Progenitor cell of endocrine pancreas (in vitro differentiated cells): ENCODE results near the gene ZNF44. TPM values are rescaled to one million over a fixed set of nuclear protein-coding genes. Genes with fewer than 3 reads are reported as not detected.

Experiments
- DNase-seq: peaks from one replicate; pipeline ENCODE4 v3.0.0; 2021; ENCODE audit warnings: low spot score; ENCODE audit not compliant: unreplicated experiment
- H3K27ac Mint-ChIP-seq: 2 replicates; pipeline ENCODE4 v1.8.0; 2021; ENCODE audit warnings: mild to moderate bottlenecking, moderate library complexity, mixed read lengths
- H3K27me3 Mint-ChIP-seq: 2 replicates; pipeline ENCODE4 v1.8.0; 2021; ENCODE audit warnings: mixed read lengths
- H3K36me3 Mint-ChIP-seq: 2 replicates; pipeline ENCODE4 v1.8.0; 2022; ENCODE audit warnings: mixed read lengths; ENCODE audit not compliant: insufficient read depth
- H3K4me1 Mint-ChIP-seq: 2 replicates; pipeline ENCODE4 v1.8.0; 2021; ENCODE audit warnings: low read depth, mixed read lengths
- H3K4me3 Mint-ChIP-seq: 2 replicates; pipeline ENCODE4 v1.8.0; 2021; ENCODE audit warnings: low read depth, mild to moderate bottlenecking, moderate library complexity, mixed read lengths
- H3K9me3 Mint-ChIP-seq: 2 replicates; pipeline ENCODE4 v1.8.0; 2021; ENCODE audit warnings: low read depth, mixed read lengths
- CTCF ChIP-seq: fragments of 200-600 bp; sonication (generic); IDR thresholded peaks from one replicate; pipeline ENCODE4 v1.5.0; 2021; ENCODE audit warnings: antibody characterized with exemption, mild to moderate bottlenecking; ENCODE audit not compliant: unreplicated experiment
- total RNA-seq: library from RNA; stranded (reverse); gene quantifications from 2 replicates; pipeline ENCODE4 v1.2.1, GENCODE V29; 2021

Gene ZNF44
- total RNA-seq, 1 donor from 2014 or later, result 16.7 TPM

GRCh38 chr19:12244370-12244769, 50.3 kb downstream of the ZNF44 start:
- Mint-ChIP-seq H3K4me3 (no peak overlapping the region), H3K9me3 (peaks cover 51% of the 10 kb centered on the region), H3K27me3 (no peaks in the 10 kb centered on the region), H3K36me3 (peaks cover 59% of the 10 kb centered on the region), H3K27ac (no peak overlapping the region), H3K4me1 (no peaks in the 10 kb centered on the region)
- TF ChIP-seq CTCF, result no peak
- DNase-seq, result no peak

GRCh38 chr19:12237143-12237839, 57.4 kb downstream of the ZNF44 start:
- no peak overlapping the region for H3K27ac Mint-ChIP-seq
- TF ChIP-seq CTCF, result no peak
- H3K9me3 Mint-ChIP-seq, result peaks cover 41% of the 10 kb centered on the region
- DNase-seq, result no peak
- no peaks in the 10 kb centered on the region for H3K4me1 Mint-ChIP-seq
- no peaks in the 10 kb centered on the region for H3K27me3 Mint-ChIP-seq
- H3K36me3 Mint-ChIP-seq, result peaks cover 59% of the 10 kb centered on the region
- no peak overlapping the region for H3K4me3 Mint-ChIP-seq

GRCh38 chr19:12232961-12233360, 61.7 kb downstream of the ZNF44 start:
- no peak for TF ChIP-seq CTCF
- H3K36me3 Mint-ChIP-seq, result peaks cover 76% of the 10 kb centered on the region
- no peaks in the 10 kb centered on the region for H3K27me3 Mint-ChIP-seq
- H3K9me3 Mint-ChIP-seq, result peaks cover 61% of the 10 kb centered on the region
- DNase-seq, result no peak
- H3K4me3 Mint-ChIP-seq, result no peak overlapping the region
- H3K27ac Mint-ChIP-seq, result no peak overlapping the region
- H3K4me1 Mint-ChIP-seq, result no peaks in the 10 kb centered on the region

- no peak for TF ChIP-seq CTCF
- Mint-ChIP-seq H3K9me3 (peaks cover 56% of the 10 kb centered on the region), H3K36me3 (peaks cover 71% of the 10 kb centered on the region), H3K27ac (no peak overlapping the region), H3K27me3 (no peaks in the 10 kb centered on the region), H3K4me1 (no peaks in the 10 kb centered on the region), H3K4me3 (no peak overlapping the region)
- no peak for DNase-seq
These were observed 63.6 kb downstream of the ZNF44 start for GRCh38 chr19:12230751-12231733.

GRCh38 chr19:12229990-12230389, 64.7 kb downstream of the ZNF44 start:
- no peak for DNase-seq
- H3K9me3 Mint-ChIP-seq, result peaks cover 56% of the 10 kb centered on the region
- H3K36me3 Mint-ChIP-seq, result peaks cover 70% of the 10 kb centered on the region
- no peak for TF ChIP-seq CTCF
- no peaks in the 10 kb centered on the region for H3K27me3 Mint-ChIP-seq
- H3K4me3 Mint-ChIP-seq, result no peak overlapping the region
- H3K27ac Mint-ChIP-seq, result no peak overlapping the region
- no peaks in the 10 kb centered on the region for H3K4me1 Mint-ChIP-seq
